Fibroblast of skin of right biceps (primary cell): ENCODE data around the gene TMPRSS15.

Source experiments
- DNase-seq: peaks from one replicate; pipeline ENCODE4 v3.0.0-alpha.2; 2013

The TMPRSS15 gene

GRCh38 chr21:18403735-18404450 is at the start of gene TMPRSS15:
TSS of gene TMPRSS15 (minus strand) at chr21:18403785. CDS start at chr21:18403622, 163 bp downstream.
- DNase-seq = peak; percentile 30

DNA sequence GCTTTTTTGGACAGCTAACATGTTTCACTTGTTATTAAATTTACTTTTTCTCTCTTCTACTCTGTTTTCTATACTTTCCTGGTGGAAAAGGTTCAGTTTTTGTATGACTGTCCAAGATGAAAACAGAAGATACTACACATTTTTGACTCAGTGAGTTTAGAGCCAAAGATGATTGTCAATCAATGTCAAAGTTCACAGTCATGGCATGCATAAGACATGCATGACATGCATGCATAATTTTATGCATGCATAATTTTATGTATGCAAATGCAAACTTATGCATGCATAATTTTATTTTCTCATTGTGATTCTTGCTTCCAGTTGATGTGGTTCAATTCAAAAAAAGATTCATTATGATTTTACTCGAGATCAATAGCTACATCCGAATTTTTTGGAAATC is 48.1 kb upstream of the TMPRSS15 start:
- no peak for DNase-seq

GRCh38 chr21:18449605-18450550 is 46.3 kb upstream of the TMPRSS15 start:
- DNase-seq = peak; percentile 77

DNA sequence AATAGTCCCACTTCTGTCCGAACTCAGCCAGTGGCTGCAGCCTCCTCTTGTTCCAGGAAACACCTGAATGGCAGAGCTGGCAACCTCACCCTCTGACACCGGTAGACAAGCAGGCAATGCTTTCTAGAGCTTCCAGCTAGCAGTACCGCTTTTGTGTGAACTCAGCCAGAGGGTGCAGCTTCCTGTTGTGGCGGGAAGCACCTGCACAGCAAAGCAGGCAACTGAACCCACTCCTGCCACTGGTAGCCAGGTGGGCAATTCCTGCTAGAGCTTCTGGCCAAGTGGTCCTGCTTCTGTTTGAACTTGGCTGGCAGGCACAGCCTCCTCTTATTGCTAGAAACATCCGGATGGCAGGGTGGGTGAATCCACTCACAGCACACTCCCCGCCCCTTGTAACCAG is 40.1 kb upstream of the TMPRSS15 start:
- no peak for DNase-seq

DNA sequence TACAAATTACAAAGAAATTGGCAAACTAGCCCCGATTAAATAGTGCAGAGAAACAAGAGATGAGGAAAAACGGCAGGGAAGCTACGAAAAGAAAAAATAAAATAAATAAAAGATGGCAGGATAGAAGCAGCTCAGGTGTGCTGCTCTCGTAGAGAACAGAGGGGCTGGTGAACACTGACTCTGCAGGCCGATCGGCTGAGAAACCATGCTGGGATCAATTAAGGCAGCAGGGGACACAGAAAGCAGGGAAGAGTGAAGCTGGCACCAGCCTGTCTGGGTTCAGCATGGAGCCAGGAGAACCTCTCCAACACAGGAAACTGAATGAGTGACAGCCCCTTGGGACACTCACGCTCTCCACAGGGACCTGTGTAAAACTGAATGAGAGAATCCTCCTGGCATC is 39.5 kb upstream of the TMPRSS15 start:
- DNase-seq = no peak

DNA sequence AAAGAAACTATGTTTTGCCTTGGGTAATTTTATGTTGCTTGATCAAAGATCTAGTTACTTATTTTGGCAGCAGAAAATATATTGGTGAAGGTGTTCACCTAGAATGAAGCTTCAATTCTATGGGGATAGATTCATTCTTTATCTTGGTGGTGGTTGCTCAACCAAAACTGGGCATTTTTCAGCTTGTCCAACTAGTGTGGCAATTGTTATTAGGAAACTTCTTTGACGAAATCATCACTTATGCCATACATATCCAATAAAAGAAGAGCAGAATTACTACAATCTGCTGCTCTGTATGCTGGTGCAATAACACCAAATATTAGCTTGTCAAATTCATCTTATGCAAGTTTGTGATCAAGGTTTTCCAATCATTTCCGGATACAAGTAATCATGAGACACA is 26.8 kb upstream of the TMPRSS15 start:
- DNase-seq = no peak

GRCh38 chr21:18424276-18424675 is 20.7 kb upstream of the TMPRSS15 start:
- no peak for DNase-seq

DNA sequence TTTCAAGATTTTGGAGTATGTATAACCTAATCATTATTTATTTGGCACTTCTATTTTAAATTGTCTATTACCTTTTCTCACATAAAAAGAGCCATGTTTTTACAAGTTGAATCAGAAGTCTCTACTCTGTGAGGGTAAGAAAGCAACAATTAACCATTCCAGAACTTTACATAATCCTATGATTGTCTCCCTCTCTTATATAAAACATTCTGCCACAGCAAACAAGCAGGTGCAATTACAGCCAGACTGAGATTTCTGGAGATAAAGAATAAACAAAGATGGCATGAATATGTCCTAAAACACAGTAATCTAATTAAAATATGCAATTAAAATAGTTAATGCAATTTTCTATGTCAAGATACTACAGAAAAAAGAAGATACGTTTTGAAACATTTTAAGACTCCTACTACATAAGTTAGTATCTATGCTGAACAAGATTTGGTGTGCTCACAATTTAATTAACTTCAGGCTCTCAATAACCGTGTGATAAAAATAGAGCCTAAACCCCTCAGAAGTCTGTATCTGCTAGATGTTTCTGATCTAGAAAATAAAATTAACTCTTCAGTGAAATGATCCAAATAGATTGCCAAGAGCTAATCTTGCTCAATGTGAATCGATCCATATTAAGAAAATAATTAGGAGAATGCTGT is 13.7 kb upstream of the TMPRSS15 start:
- no peak for DNase-seq

- DNase-seq = no peak
These were observed 8.0 kb upstream of the TMPRSS15 start for GRCh38 chr21:18411565-18411964.

GRCh38 chr21:18409579-18409978 is 6.0 kb upstream of the TMPRSS15 start:
- DNase-seq = no peak

DNA sequence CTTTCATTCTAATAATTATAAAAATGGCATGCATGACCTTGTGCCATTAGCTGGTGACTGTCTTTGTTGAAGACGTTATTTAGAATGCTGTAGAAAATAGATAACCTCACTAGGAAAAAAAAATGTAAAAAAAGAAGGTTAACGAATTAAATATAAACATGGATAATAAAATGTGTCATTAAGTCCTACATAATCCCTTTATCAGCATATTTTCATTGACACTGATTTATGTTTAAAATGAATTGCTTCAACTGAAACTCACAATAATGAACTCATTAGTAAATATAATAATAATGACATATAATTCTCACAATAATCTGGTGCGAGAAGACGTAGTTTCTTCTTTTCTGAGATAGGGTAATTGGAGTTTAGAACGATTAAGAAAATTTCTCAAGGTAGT is 4.7 kb downstream of the TMPRSS15 start:
- DNase-seq = no peak

GRCh38 chr21:18387994-18388393 is 15.6 kb downstream of the TMPRSS15 start:
- DNase-seq = no peak

GRCh38 chr21:18384771-18385170 is 18.8 kb downstream of the TMPRSS15 start:
- peak; percentile 41 for DNase-seq

DNA sequence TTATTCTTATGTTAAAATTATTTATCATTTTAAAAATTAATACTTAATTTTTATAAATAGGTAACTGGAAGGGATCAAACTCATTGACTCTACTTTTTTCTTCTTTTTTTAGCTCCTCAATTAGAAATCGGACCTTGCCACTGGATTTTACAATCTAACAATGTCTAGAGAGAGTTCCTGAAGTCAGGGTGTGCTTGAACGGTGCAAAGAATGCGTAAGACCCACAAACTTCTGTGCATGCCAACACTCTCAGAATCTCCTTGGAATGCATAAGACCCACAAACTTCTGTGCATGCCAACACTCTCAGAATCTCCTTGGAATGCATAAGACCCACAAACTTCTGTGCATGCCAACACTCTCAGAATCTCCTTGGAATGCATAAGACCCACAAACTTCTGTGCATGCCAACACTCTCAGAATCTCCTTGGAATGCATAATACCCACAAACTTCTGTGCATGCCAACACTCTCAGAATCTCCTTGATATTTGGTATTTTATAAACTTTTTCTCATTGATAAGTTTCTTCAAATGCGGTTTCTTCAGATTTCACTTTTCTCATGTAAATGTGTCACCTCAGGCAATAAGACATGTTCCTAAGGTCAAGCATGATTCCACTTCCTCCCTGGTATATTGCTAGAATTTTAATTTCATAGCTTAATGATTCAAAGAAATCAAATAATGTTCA is 20.5 kb downstream of the TMPRSS15 start:
- peak; percentile 25 for DNase-seq

GRCh38 chr21:18382141-18382540 is 21.4 kb downstream of the TMPRSS15 start:
- no peak for DNase-seq

DNA sequence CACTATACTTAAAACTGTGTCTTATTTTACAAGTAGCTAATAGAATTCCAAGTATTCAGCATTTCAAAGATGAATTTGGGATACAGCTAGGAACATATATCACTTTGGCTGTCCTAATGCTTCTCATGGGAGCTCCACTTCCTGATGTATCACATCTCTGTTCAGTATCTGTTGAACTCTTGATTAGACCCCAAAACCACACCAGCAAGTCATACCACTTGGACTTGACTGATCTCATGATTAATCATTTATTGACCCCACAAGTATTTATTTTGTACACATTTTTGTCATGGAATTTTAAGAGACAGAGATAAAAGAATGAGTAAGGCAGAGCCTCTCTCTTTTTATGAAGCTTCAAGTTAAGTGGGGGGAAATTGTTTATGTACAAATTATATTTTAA is 30.0 kb downstream of the TMPRSS15 start:
- peak; percentile 86 for DNase-seq

GRCh38 chr21:18370301-18370700 is 33.3 kb downstream of the TMPRSS15 start:
- DNase-seq = no peak

DNA sequence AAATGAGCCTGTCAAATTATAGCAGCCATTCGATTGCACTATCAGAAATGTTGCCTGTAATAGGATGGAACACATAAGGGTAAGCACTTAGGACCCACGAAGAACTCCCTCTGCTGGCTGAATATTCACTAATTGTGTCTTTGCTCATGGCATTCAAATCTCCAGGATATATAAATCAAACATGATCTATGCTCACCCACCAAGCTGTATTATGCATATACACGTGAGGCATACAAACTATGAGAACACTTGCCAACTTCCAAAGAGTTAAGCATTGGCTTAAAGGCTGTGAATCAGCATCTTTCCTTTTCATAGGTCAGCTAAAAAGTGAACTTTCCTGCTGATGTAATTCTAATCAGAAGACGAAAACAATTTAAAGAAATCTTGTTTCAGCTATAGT is 34.5 kb downstream of the TMPRSS15 start:
- peak; percentile 53 for DNase-seq

DNA sequence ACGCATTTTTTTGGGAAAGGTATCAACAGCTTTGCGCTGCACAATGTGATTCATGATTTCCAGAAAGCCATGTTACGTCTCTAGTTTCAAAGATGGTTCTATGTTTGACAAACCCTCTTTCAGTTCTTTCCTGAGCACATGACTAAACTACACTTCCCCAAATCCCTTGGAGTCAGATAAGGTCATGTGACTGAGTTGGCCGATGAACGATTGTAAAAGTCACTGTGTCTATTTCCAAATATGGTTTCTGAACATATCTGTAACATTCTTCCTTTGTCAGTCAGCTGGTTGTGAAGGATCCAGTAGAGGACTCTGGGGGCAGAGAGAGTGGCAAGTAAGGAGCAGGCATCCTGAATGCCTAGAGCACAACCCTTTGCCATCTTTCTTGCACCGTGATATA is 35.4 kb downstream of the TMPRSS15 start:
- peak; percentile 24 for DNase-seq

- DNase-seq = no peak
These were observed 46.8 kb downstream of the TMPRSS15 start for GRCh38 chr21:18356801-18357200.

- peak; percentile 45 for DNase-seq
These were observed 48.6 kb downstream of the TMPRSS15 start for GRCh38 chr21:18354947-18355346.

GRCh38 chr21:18350216-18350615 is 53.4 kb downstream of the TMPRSS15 start:
- peak; percentile 73 for DNase-seq

- no peak for DNase-seq
These were observed 54.1 kb downstream of the TMPRSS15 start for GRCh38 chr21:18349468-18349867.
